Measurements from ENCODE around the gene ACTA2.

Gene ACTA2

GRCh38 chr10:88989423-88989822, 36.9 kb upstream of the ACTA2 start:
- peaks cover 16% of the 10 kb centered on the region for H3F3A ChIP-seq (ENCODE audit: insufficient read depth, low read length)
- no peak overlapping the region for H3K4me3 ChIP-seq (ENCODE audit: low read length)
- no peaks in the 10 kb centered on the region for H4K20me1 ChIP-seq (ENCODE audit: insufficient read depth, low read length)
- no peak overlapping the region for H3K4me2 ChIP-seq (ENCODE audit: low read depth, low read length)
- no peak overlapping the region for H2AFZ ChIP-seq (ENCODE audit: low read length)
- no peak for DNase-seq
- TF ChIP-seq EZH2phosphoT487 (IDR thresholded peaks at IDR 0.05; ENCODE audit: low read length) (no peak), EZH2 (optimal IDR thresholded peaks at IDR 0.05; ENCODE audit: low read depth, low read length) (no peak)
- TF ChIP-seq, protein P1, sequence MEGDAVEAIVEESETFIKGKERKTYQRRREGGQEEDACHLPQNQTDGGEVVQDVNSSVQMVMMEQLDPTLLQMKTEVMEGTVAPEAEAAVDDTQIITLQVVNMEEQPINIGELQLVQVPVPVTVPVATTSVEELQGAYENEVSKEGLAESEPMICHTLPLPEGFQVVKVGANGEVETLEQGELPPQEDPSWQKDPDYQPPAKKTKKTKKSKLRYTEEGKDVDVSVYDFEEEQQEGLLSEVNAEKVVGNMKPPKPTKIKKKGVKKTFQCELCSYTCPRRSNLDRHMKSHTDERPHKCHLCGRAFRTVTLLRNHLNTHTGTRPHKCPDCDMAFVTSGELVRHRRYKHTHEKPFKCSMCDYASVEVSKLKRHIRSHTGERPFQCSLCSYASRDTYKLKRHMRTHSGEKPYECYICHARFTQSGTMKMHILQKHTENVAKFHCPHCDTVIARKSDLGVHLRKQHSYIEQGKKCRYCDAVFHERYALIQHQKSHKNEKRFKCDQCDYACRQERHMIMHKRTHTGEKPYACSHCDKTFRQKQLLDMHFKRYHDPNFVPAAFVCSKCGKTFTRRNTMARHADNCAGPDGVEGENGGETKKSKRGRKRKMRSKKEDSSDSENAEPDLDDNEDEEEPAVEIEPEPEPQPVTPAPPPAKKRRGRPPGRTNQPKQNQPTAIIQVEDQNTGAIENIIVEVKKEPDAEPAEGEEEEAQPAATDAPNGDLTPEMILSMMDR (IDR thresholded peaks at IDR 0.05; ENCODE audit: low read length): no peak
- 0 out of 2 replicates have a peak, but pooled peaks cover 6% of the 10 kb centered on the region for H3K27me3 ChIP-seq (replicated peaks; ENCODE audit: insufficient read depth, low read length)
- no peak overlapping the region for H3K27ac ChIP-seq (ENCODE audit: low read length)
- H3K9me2 ChIP-seq (replicated peaks; ENCODE audit: insufficient read depth, low read length): no peaks in the 10 kb centered on the region
- no peaks in the 10 kb centered on the region for H3K9me3 ChIP-seq (replicated peaks; ENCODE audit: insufficient read depth, low read length)
- H3K79me2 ChIP-seq (ENCODE audit: low read length): no peaks in the 10 kb centered on the region
- H3K4me1 ChIP-seq (ENCODE audit: low read length): peaks cover 25% of the 10 kb centered on the region
- no peak overlapping the region for H3K9ac ChIP-seq (ENCODE audit: low read length)
- H3K36me3 ChIP-seq (replicated peaks; ENCODE audit: insufficient read depth, low read length): no peaks in the 10 kb centered on the region

DNA sequence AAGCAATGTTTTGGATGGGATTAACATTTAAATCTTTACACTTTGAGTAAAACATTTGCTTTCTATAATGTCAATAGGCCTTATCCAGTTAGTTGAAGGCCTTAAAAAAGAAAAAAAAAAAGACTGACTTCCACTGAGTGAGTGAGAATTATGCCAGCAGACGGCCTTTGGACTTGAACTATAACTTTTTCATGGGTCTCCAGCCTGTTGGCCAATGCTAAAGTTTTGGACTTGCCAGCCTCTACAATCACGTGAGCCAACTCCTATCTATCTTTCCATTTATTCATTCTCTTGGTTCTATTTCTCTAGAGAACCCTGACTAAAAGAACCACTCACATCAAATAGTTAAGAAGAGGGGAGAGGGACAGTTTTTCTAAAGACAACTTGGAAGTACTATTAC, 35.3 kb upstream of the ACTA2 start:
- TF ChIP-seq EZH2phosphoT487 (IDR thresholded peaks at IDR 0.05; ENCODE audit: low read length) (no peak), EZH2 (optimal IDR thresholded peaks at IDR 0.05; ENCODE audit: low read depth, low read length) (no peak)
- TF ChIP-seq, protein P1 (IDR thresholded peaks at IDR 0.05; ENCODE audit: low read length): no peak
- H3K27ac ChIP-seq (ENCODE audit: low read length): no peak overlapping the region
- no peak overlapping the region for H3K4me2 ChIP-seq (ENCODE audit: low read depth, low read length)
- H3K9ac ChIP-seq (ENCODE audit: low read length): no peak overlapping the region
- peaks cover 16% of the 10 kb centered on the region for H3F3A ChIP-seq (ENCODE audit: insufficient read depth, low read length)
- no peaks in the 10 kb centered on the region for H3K36me3 ChIP-seq (replicated peaks; ENCODE audit: insufficient read depth, low read length)
- no peaks in the 10 kb centered on the region for H3K9me3 ChIP-seq (replicated peaks; ENCODE audit: insufficient read depth, low read length)
- H2AFZ ChIP-seq (ENCODE audit: low read length): no peak overlapping the region
- peaks cover 25% of the 10 kb centered on the region for H3K4me1 ChIP-seq (ENCODE audit: low read length)
- H3K9me2 ChIP-seq (replicated peaks; ENCODE audit: insufficient read depth, low read length): no peaks in the 10 kb centered on the region
- no peaks in the 10 kb centered on the region for H4K20me1 ChIP-seq (ENCODE audit: insufficient read depth, low read length)
- 0 out of 2 replicates have a peak, but pooled peaks cover 6% of the 10 kb centered on the region for H3K27me3 ChIP-seq (replicated peaks; ENCODE audit: insufficient read depth, low read length)
- no peaks in the 10 kb centered on the region for H3K79me2 ChIP-seq (ENCODE audit: low read length)
- H3K4me3 ChIP-seq (ENCODE audit: low read length): no peak overlapping the region
- DNase-seq: no peak

GRCh38 chr10:88987243-88987725, 34.7 kb upstream of the ACTA2 start:
- TF ChIP-seq EZH2phosphoT487 (IDR thresholded peaks at IDR 0.05; ENCODE audit: low read length): no peak
- TF ChIP-seq, protein P1 (IDR thresholded peaks at IDR 0.05; ENCODE audit: low read length): no peak
- TF ChIP-seq EZH2 (optimal IDR thresholded peaks at IDR 0.05; ENCODE audit: low read depth, low read length): no peak
- Histone ChIP-seq H3K27ac (ENCODE audit: low read length) (no peak overlapping the region), H3K27me3 (replicated peaks; ENCODE audit: insufficient read depth, low read length) (0 out of 2 replicates have a peak, but pooled peaks cover 6% of the 10 kb centered on the region), H2AFZ (ENCODE audit: low read length) (no peak overlapping the region), H3K9me2 (replicated peaks; ENCODE audit: insufficient read depth, low read length) (no peaks in the 10 kb centered on the region), H3K36me3 (replicated peaks; ENCODE audit: insufficient read depth, low read length) (no peaks in the 10 kb centered on the region), H3K4me1 (ENCODE audit: low read length) (peaks cover 25% of the 10 kb centered on the region), H3K9ac (ENCODE audit: low read length) (no peak overlapping the region), H3K4me2 (ENCODE audit: low read depth, low read length) (peak overlapping the region; percentile 15; the same call in 1 of the 2 replicates), H3K4me3 (ENCODE audit: low read length) (no peak overlapping the region), H3F3A (ENCODE audit: insufficient read depth, low read length) (peaks cover 16% of the 10 kb centered on the region), H3K79me2 (ENCODE audit: low read length) (no peaks in the 10 kb centered on the region), H4K20me1 (ENCODE audit: insufficient read depth, low read length) (no peaks in the 10 kb centered on the region), H3K9me3 (replicated peaks; ENCODE audit: insufficient read depth, low read length) (no peaks in the 10 kb centered on the region)
- DNase-seq: peak; percentile 60

All from MM.1S (cell line).